ENCODE data around the gene PATJ. TPM values are rescaled to one million over a fixed set of nuclear protein-coding genes. Genes with fewer than 3 reads are reported as not detected.
"Not testable (repeated sequence)": the region's sequence is repeated elsewhere in the genome, so short reads cannot be mapped to it uniquely, and the experiment has no call there.

Gene PATJ
- total and polyA plus RNA-seq, 2 donors (not counting 3 experiments of a cell fraction or from before 2014, with no cell fraction given), result 1.1 to 3.0 TPM

DNA sequence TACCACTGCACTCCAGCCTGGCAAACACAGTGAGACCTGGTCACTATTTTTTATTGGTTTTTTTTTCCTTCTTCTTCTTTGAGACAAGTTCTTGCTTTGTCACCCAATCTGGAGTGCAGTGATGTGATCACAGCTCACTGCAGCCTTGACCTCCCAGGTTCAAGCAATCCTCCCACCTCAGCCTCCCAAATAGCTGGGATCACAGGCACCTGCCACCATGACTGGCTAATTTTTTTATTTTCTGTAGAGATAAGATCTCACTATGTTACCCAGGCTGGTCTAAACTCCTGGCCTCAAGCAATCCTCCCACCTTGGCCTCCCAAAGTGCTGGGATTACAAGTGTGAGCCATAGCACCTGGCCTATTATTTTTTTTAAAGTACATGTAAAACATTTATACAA lies 148.2 kb downstream of the PATJ start:
- H3K4me3 ChIP-seq (replicated peaks in 1 of 3; ENCODE audit: insufficient read depth in 1 of 3, low read depth in 1 of 3, low read length in 3 of 3); H2AFZ ChIP-seq (ENCODE audit: low read depth, low read length); DNase-seq (ENCODE audit: low read depth, low spot score); H3K79me2 ChIP-seq (ENCODE audit: control insufficient read depth, insufficient read depth, low read length); H3K4me2 ChIP-seq (ENCODE audit: insufficient read depth, low read length); H3K27me3 ChIP-seq (ENCODE audit: control insufficient read depth in 2 of 2, insufficient read depth in 2 of 2, low read length in 2 of 2); FAIRE-seq; H3K4me1 ChIP-seq (ENCODE audit: control insufficient read depth, extremely low read depth, insufficient read depth, low read length); dilution Hi-C loops (cut with MboI; ENCODE audit: extremely low pct_ligation_motif_present, low sequenced_read_pairs); H4K20me1 ChIP-seq (replicated peaks; ENCODE audit: control insufficient read depth, extremely low read depth, insufficient read depth, low read length); H3K27ac ChIP-seq (ENCODE audit: insufficient read depth, low read depth, low read length); POLR2A ChIA-PET; H3K9me1 ChIP-seq (replicated peaks; ENCODE audit: control insufficient read depth, extremely low read depth, insufficient read depth, low read length); H3K36me3 ChIP-seq (ENCODE audit: control insufficient read depth in 2 of 2, extremely low read depth in 1 of 2, insufficient read depth in 2 of 2, low read length in 2 of 2); intact Hi-C loops (cut with micrococcal nuclease); CTCF ChIA-PET; BruUV-seq (replicated peaks); H3K9ac ChIP-seq (replicated peaks; ENCODE audit: extremely low read depth, insufficient read depth, low read length); H3K9me3 ChIP-seq (replicated peaks; ENCODE audit: control insufficient read depth, insufficient read depth, low read length): not testable (repeated sequence)

DNA sequence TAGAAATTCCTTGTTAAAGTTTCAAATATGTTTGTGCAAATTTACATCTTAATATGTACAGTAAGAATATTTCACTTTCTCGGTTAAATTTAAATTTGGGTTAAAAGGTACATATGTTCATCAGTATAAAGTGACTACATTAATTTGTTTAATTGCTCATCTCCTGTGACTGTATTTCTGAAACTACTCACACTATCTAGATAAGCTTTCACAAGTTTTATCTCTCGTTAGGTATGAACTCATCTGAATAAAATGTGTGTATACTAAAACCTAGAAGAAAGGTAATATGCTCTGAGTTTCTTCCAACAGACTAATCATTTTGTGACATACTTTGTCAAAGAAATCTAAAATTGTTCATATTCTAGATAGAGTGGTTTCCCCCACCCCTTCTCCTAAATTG lies 150.7 kb downstream of the PATJ start:
- no peak overlapping the region for H3K4me2 ChIP-seq (ENCODE audit: insufficient read depth, low read length)
- no peak overlapping the region for H2AFZ ChIP-seq (ENCODE audit: low read depth, low read length)
- TF ChIP-seq, protein P1, sequence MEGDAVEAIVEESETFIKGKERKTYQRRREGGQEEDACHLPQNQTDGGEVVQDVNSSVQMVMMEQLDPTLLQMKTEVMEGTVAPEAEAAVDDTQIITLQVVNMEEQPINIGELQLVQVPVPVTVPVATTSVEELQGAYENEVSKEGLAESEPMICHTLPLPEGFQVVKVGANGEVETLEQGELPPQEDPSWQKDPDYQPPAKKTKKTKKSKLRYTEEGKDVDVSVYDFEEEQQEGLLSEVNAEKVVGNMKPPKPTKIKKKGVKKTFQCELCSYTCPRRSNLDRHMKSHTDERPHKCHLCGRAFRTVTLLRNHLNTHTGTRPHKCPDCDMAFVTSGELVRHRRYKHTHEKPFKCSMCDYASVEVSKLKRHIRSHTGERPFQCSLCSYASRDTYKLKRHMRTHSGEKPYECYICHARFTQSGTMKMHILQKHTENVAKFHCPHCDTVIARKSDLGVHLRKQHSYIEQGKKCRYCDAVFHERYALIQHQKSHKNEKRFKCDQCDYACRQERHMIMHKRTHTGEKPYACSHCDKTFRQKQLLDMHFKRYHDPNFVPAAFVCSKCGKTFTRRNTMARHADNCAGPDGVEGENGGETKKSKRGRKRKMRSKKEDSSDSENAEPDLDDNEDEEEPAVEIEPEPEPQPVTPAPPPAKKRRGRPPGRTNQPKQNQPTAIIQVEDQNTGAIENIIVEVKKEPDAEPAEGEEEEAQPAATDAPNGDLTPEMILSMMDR (IDR thresholded peaks at IDR 0.05; ENCODE audit: extremely low read depth in 1 of 2, insufficient read depth in 1 of 2, low read depth in 1 of 2, low read length in 2 of 2), result no peak
- TF ChIP-seq JUN (IDR thresholded peaks at IDR 0.05; ENCODE audit: borderline replicate concordance, insufficient read depth, insufficient read length, low read depth), result no peak
- TF ChIP-seq FOS (IDR thresholded peaks at IDR 0.05; ENCODE audit: borderline replicate concordance, insufficient read depth, low read length), result no peak
- no peak for TF ChIP-seq MYC (IDR thresholded peaks at IDR 0.05; ENCODE audit: low read depth, low read length)
- no peak for TF ChIP-seq POLR2AphosphoS5 (IDR thresholded peaks at IDR 0.05; ENCODE audit: insufficient read depth, low read depth, low read length)
- TF ChIP-seq, protein P2, sequence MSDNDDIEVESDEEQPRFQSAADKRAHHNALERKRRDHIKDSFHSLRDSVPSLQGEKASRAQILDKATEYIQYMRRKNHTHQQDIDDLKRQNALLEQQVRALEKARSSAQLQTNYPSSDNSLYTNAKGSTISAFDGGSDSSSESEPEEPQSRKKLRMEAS (IDR thresholded peaks at IDR 0.05; ENCODE audit: insufficient read depth, insufficient read length), result no peak
- TF ChIP-seq GATA2 (IDR thresholded peaks at IDR 0.05; ENCODE audit: insufficient read depth, insufficient read length, low read depth, low read length), result no peak
- TF ChIP-seq POLR2A (IDR thresholded peaks at IDR 0.05; ENCODE audit: low read depth, low read length), result no peak
- no peak for TF ChIP-seq EZH2 (IDR thresholded peaks at IDR 0.05; ENCODE audit: borderline replicate concordance, low read depth, low read length, severe bottlenecking)
- H3K9me1 ChIP-seq (replicated peaks; ENCODE audit: control insufficient read depth, extremely low read depth, insufficient read depth, low read length), result no peaks in the 10 kb centered on the region
- no peak overlapping the region for H3K4me3 ChIP-seq (replicated peaks in 1 of 3; ENCODE audit: insufficient read depth in 1 of 3, low read depth in 1 of 3, low read length in 3 of 3)
- H3K36me3 ChIP-seq (ENCODE audit: control insufficient read depth in 2 of 2, extremely low read depth in 1 of 2, insufficient read depth in 2 of 2, low read length in 2 of 2), result no peaks in the 10 kb centered on the region
- H3K27me3 ChIP-seq (ENCODE audit: control insufficient read depth in 2 of 2, insufficient read depth in 2 of 2, low read length in 2 of 2), result no peaks in the 10 kb centered on the region
- H3K27ac ChIP-seq (ENCODE audit: insufficient read depth, low read depth, low read length), result no peak overlapping the region
- ChIA-PET POLR2A (no interaction called here), CTCF (no interaction called here)
- DNase-seq (ENCODE audit: low read depth, low spot score), result no peak
- intact Hi-C loops (cut with micrococcal nuclease), result no loop called here
- dilution Hi-C loops (cut with MboI; ENCODE audit: extremely low pct_ligation_motif_present, low sequenced_read_pairs), result no loop called here
- BruUV-seq (replicated peaks), result no TSS peak
- no peaks in the 10 kb centered on the region for H3K79me2 ChIP-seq (ENCODE audit: control insufficient read depth, insufficient read depth, low read length)
- no peak overlapping the region for H3K9ac ChIP-seq (replicated peaks; ENCODE audit: extremely low read depth, insufficient read depth, low read length)
- H4K20me1 ChIP-seq (replicated peaks; ENCODE audit: control insufficient read depth, extremely low read depth, insufficient read depth, low read length), result no peaks in the 10 kb centered on the region
- no peaks in the 10 kb centered on the region for H3K9me3 ChIP-seq (replicated peaks; ENCODE audit: control insufficient read depth, insufficient read depth, low read length)
- H3K4me1 ChIP-seq (ENCODE audit: control insufficient read depth, extremely low read depth, insufficient read depth, low read length), result no peaks in the 10 kb centered on the region
- no peak for FAIRE-seq

DNA sequence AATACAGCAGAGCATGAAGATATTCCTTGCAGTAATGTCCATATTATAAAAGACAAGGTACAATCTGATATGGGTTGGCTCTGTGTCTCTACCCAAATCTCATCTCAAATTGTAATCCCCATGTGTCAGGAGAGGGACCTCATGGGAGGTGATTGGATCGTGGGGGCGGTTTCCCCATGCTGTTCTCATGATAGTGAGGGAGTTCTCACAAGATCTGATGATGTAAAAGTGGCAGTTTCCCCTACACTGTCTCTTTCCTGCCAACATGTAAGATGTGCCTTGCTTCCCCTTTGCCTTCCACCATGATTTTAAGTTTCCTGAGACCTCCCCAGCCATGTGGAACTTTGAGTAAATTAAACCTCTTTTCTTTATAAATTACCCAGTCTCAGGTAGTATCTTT lies 152.0 kb downstream of the PATJ start:
- H3K9ac ChIP-seq (replicated peaks; ENCODE audit: extremely low read depth, insufficient read depth, low read length); BruUV-seq (replicated peaks); H4K20me1 ChIP-seq (replicated peaks; ENCODE audit: control insufficient read depth, extremely low read depth, insufficient read depth, low read length); dilution Hi-C loops (cut with MboI; ENCODE audit: extremely low pct_ligation_motif_present, low sequenced_read_pairs); H3K79me2 ChIP-seq (ENCODE audit: control insufficient read depth, insufficient read depth, low read length); H2AFZ ChIP-seq (ENCODE audit: low read depth, low read length); POLR2A ChIA-PET; H3K9me3 ChIP-seq (replicated peaks; ENCODE audit: control insufficient read depth, insufficient read depth, low read length); H3K27me3 ChIP-seq (ENCODE audit: control insufficient read depth in 2 of 2, insufficient read depth in 2 of 2, low read length in 2 of 2); H3K4me2 ChIP-seq (ENCODE audit: insufficient read depth, low read length); DNase-seq (ENCODE audit: low read depth, low spot score); H3K9me1 ChIP-seq (replicated peaks; ENCODE audit: control insufficient read depth, extremely low read depth, insufficient read depth, low read length); H3K4me3 ChIP-seq (replicated peaks in 1 of 3; ENCODE audit: insufficient read depth in 1 of 3, low read depth in 1 of 3, low read length in 3 of 3); H3K36me3 ChIP-seq (ENCODE audit: control insufficient read depth in 2 of 2, extremely low read depth in 1 of 2, insufficient read depth in 2 of 2, low read length in 2 of 2); FAIRE-seq; H3K27ac ChIP-seq (ENCODE audit: insufficient read depth, low read depth, low read length); CTCF ChIA-PET; intact Hi-C loops (cut with micrococcal nuclease); H3K4me1 ChIP-seq (ENCODE audit: control insufficient read depth, extremely low read depth, insufficient read depth, low read length): not testable (repeated sequence)

Data from endothelial cell of umbilical vein (primary cell).